CD4-positive, CD25-positive, alpha-beta regulatory T cell (primary cell): Measurements from ENCODE around the gene BLTP2. TPM values are rescaled to one million over a fixed set of nuclear protein-coding genes. Genes with fewer than 3 reads are reported as not detected.

Experiments used
- ATAC-seq, 2 donors: fragments of 150-1000 bp; cut with Tn5 transposase; one replicate each; pipeline ENCODE4 v1.10.0; 2021; ENCODE audit warnings: low read depth in 2 of 2, moderate number of reproducible peaks in 2 of 2, moderate library complexity in 1 of 2
- DNase-seq, 3 donors: peaks; one replicate each; pipeline versions ENCODE4 v3.0.0 to v3.0.0-alpha.2; 2012 to 2022; ENCODE audit warnings: mixed read lengths in 1 of 3
- H3K27ac ChIP-seq: one replicate; pipeline ENCODE4 v1.7.0; 2013; ENCODE audit warnings: mild to moderate bottlenecking, low read length; ENCODE audit not compliant: insufficient read depth, poor library complexity, severe bottlenecking
- H3K27me3 ChIP-seq: one replicate; pipeline ENCODE4 v1.7.0; 2013; ENCODE audit warnings: low read length; ENCODE audit not compliant: control insufficient read depth, insufficient read depth
- H3K36me3 ChIP-seq: one replicate; pipeline ENCODE4 v1.7.0; 2013; ENCODE audit warnings: mild to moderate bottlenecking, low read length, moderate library complexity; ENCODE audit not compliant: control insufficient read depth, insufficient read depth
- H3K4me1 ChIP-seq: 2 replicates; pipeline ENCODE4 v1.7.0; 2013; ENCODE audit warnings: mild to moderate bottlenecking, low read length; ENCODE audit not compliant: insufficient read depth, control insufficient read depth, poor library complexity, severe bottlenecking
- H3K4me3 ChIP-seq: one replicate; pipeline ENCODE4 v1.7.0; 2013; ENCODE audit warnings: low read depth, mild to moderate bottlenecking, low read length, moderate library complexity
- H3K9me3 ChIP-seq, 2 experiments: 1 replicate in 1 of 2; 2 replicates in 1 of 2; pipeline ENCODE4 v1.7.0; 2013; ENCODE audit warnings: low read length in 2 of 2, mild to moderate bottlenecking in 1 of 2, moderate library complexity in 1 of 2; ENCODE audit not compliant: control insufficient read depth in 2 of 2
- H3K27ac Mint-ChIP-seq, 3 donors: one replicate each; pipeline ENCODE4 v1.8.0; 2020 to 2022; ENCODE audit warnings: mild to moderate bottlenecking in 3 of 3, mixed read lengths in 3 of 3, moderate library complexity in 2 of 3
- H3K27me3 Mint-ChIP-seq: one replicate; pipeline ENCODE4 v1.8.0; 2022; ENCODE audit warnings: mild to moderate bottlenecking, mixed read lengths
- H3K36me3 Mint-ChIP-seq: one replicate; pipeline ENCODE4 v1.8.0; 2020; ENCODE audit warnings: mixed read lengths
- H3K4me1 Mint-ChIP-seq, 4 donors: one replicate each; pipeline ENCODE4 v1.8.0; 2020 to 2022; ENCODE audit warnings: mixed read lengths in 4 of 4, mild to moderate bottlenecking in 1 of 4
- H3K4me3 Mint-ChIP-seq, 4 donors: one replicate each; pipeline ENCODE4 v1.8.0; 2020 to 2022; ENCODE audit warnings: mild to moderate bottlenecking in 4 of 4, mixed read lengths in 4 of 4, moderate library complexity in 3 of 4
- H3K9me3 Mint-ChIP-seq, 7 donors: one replicate each; pipeline ENCODE4 v1.8.0; 2020 to 2022; ENCODE audit warnings: mixed read lengths in 7 of 7, mild to moderate bottlenecking in 3 of 7, moderate library complexity in 2 of 7
- polyA plus RNA-seq, 4 donors: library from polyadenylated mRNA; unstranded; fragments of 300-500 nt; fragmentation: Illumina TruSeq; gene quantifications; one replicate each; pipeline ENCODE4 v1.2.3, GENCODE V29; 2021
- total RNA-seq: library from RNA; stranded (reverse); gene quantifications from one replicate; pipeline ENCODE4 v1.2.3, GENCODE V29; 2022

BLTP2 gene
- total and polyA plus RNA-seq, 5 donors from 2014 or later: 30.7 to 149 (median 34.4) TPM

DNA sequence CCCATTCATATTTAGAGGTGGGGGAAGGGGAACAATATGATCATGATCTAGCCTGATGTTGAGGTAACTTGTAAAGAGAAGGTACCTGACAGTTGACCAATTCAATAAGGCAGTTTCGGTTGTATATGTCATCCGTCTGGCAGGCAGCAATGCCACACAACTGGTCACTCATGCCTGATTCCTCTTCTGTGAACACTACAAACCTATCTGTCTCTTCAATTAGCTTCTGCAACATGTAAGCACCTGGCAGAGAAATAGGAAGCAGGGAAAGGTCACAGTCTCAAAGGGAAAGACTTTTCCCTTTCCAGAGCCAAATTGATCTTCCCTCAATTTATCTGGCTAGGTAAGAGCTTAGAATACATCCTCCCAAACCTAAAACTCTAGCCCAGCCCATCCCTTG is 20.8 kb downstream of the BLTP2 start:
- H3K27me3 ChIP-seq: no peaks in the 10 kb centered on the region
- H3K9me3 ChIP-seq: no peaks in the 10 kb centered on the region
- ATAC-seq: no peak
- Mint-ChIP-seq H3K27ac (no peak overlapping the region), H3K36me3 (peaks cover 72% of the 10 kb centered on the region), H3K27me3 (no peaks in the 10 kb centered on the region), H3K9me3 (no peaks in the 10 kb centered on the region), H3K4me1 (peaks cover 0 to 5% (median 3%) of the 10 kb centered on the region in 4 donors), H3K4me3 (no peak overlapping the region)
- H3K4me1 ChIP-seq: no peaks in the 10 kb centered on the region
- no peak overlapping the region for H3K27ac ChIP-seq
- no peak overlapping the region for H3K4me3 ChIP-seq
- H3K36me3 ChIP-seq: peaks cover 74% of the 10 kb centered on the region
- no peak for DNase-seq

DNA sequence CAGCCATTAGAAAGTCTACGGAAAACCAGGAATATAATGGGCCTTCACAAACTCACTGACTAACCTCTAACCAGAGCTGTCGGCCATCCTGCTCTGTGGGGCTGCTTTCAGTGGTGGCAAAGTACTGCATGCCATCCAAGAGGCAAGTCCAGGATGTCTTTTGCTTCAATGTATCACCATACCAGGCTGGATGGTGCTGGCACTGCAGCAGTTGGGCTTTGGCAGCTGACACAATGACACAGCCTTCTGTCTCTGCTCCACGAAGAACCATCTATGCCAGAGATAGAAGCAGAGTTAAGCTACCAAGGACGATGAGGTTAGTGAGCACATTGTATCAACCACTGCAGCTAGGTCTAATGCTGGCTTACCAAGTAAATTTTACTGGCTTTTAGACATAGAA is 21.3 kb downstream of the BLTP2 start:
- Mint-ChIP-seq H3K9me3 (no peaks in the 10 kb centered on the region), H3K27ac (no peak overlapping the region)

DNA sequence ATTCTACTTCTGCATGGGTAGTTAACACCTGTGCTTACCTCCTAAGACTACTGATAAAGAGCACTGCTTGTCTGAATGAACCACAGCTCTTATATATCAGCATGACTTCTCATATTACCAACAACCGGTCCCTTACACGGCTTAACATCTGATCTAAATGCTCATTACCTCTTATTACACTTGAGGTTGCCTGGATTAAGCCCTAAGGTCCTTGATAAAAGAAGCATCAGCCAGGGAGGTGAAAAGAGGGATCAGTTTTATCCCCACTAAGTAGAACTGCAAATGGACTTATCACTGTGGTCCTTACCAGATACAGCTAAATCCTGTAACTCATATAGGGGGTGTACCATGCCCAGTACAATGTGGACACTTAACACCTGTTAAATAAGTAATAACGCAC is 22.8 kb downstream of the BLTP2 start:
- Mint-ChIP-seq H3K4me3 (no peak overlapping the region), H3K9me3 (no peaks in the 10 kb centered on the region), H3K4me1 (peaks cover 0 to 3% (median under 1%) of the 10 kb centered on the region in 4 donors), H3K36me3 (peaks cover 74% of the 10 kb centered on the region), H3K27ac (peak overlapping the region in 1 of 3 donors; percentile 43), H3K27me3 (no peaks in the 10 kb centered on the region)
- Histone ChIP-seq H3K27me3 (no peaks in the 10 kb centered on the region), H3K4me1 (no peaks in the 10 kb centered on the region), H3K27ac (no peak overlapping the region), H3K9me3 (no peaks in the 10 kb centered on the region), H3K36me3 (peaks cover 84% of the 10 kb centered on the region), H3K4me3 (no peak overlapping the region)
- ATAC-seq (no peak), DNase-seq (no peak)

More for the DNA sequence above, 21.3 kb downstream of the BLTP2 start:
- Mint-ChIP-seq H3K36me3 (peaks cover 75% of the 10 kb centered on the region), H3K27me3 (no peaks in the 10 kb centered on the region), H3K4me1 (peaks cover 0 to 5% (median 3%) of the 10 kb centered on the region in 4 donors), H3K4me3 (no peak overlapping the region)
- no peaks in the 10 kb centered on the region for H3K4me1 ChIP-seq
- H3K27ac ChIP-seq: no peak overlapping the region
- no peaks in the 10 kb centered on the region for H3K27me3 ChIP-seq
- H3K36me3 ChIP-seq: peaks cover 79% of the 10 kb centered on the region
- ATAC-seq: no peak
- no peak for DNase-seq
- H3K9me3 ChIP-seq: no peaks in the 10 kb centered on the region
- H3K4me3 ChIP-seq: no peak overlapping the region

DNA sequence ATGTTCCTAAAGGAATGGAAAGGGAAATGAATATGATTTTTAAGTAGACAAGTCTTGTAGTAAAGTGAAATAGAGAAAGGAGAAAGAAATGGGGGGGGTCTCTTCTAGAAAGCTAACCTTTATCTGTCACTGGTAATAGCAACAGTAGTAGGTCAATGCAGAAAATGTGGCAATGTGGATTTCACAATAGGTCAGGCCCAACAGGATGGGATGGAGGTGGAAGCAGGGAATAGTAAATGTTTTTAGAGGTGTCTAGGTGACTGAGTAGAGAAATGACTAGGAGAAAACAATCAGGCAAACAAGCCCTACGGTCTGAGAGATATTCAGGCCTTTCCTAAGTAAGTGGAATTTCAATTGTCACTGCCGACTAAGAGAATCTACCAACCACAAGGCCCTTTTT is 24.9 kb downstream of the BLTP2 start:
- no peaks in the 10 kb centered on the region for H3K4me1 Mint-ChIP-seq
- H3K4me1 ChIP-seq: no peaks in the 10 kb centered on the region
- DNase-seq (no peak), ATAC-seq (no peak)
- no peaks in the 10 kb centered on the region for H3K27me3 ChIP-seq
- no peaks in the 10 kb centered on the region for H3K9me3 Mint-ChIP-seq
- H3K36me3 Mint-ChIP-seq: peaks cover 76% of the 10 kb centered on the region
- H3K9me3 ChIP-seq: no peaks in the 10 kb centered on the region
- no peaks in the 10 kb centered on the region for H3K27me3 Mint-ChIP-seq
- no peak overlapping the region for H3K4me3 ChIP-seq
- no peak overlapping the region for H3K27ac Mint-ChIP-seq
- peaks cover 98% of the 10 kb centered on the region for H3K36me3 ChIP-seq
- no peak overlapping the region for H3K27ac ChIP-seq
- H3K4me3 Mint-ChIP-seq: no peak overlapping the region

DNA sequence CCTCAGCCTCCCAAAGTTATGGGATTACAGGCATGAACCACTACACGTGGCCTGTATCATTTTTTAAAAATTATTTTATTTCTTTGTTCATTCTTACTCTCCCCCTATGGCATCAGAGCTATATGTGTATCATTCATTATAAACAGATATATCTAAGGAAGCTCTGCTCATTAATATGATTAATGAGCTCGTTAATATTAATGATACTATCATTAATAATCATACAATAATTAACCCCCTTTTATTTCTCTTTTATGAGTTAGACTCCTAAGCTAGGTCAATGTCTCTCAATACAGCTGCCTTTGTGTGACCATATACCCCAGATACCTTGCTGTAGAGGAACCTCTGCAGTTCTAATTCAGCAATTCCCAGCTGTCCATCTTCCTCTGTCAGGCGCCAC is 26.5 kb downstream of the BLTP2 start:
- no peaks in the 10 kb centered on the region for H3K4me1 ChIP-seq
- H3K4me3 ChIP-seq: no peak overlapping the region
- no peaks in the 10 kb centered on the region for H3K27me3 ChIP-seq
- H3K27me3 Mint-ChIP-seq: no peaks in the 10 kb centered on the region
- peaks cover 67% of the 10 kb centered on the region for H3K36me3 Mint-ChIP-seq
- peaks cover 0 to 2% (median 0%) of the 10 kb centered on the region in 7 donors for H3K9me3 Mint-ChIP-seq
- H3K27ac ChIP-seq: no peak overlapping the region
- H3K4me3 Mint-ChIP-seq: no peak overlapping the region
- H3K27ac Mint-ChIP-seq: no peak overlapping the region
- H3K36me3 ChIP-seq: peaks cover 93% of the 10 kb centered on the region
- DNase-seq: no peak
- ATAC-seq: no peak
- no peaks in the 10 kb centered on the region for H3K9me3 ChIP-seq
- H3K4me1 Mint-ChIP-seq: peaks cover 0 to 4% (median 2%) of the 10 kb centered on the region in 4 donors

DNA sequence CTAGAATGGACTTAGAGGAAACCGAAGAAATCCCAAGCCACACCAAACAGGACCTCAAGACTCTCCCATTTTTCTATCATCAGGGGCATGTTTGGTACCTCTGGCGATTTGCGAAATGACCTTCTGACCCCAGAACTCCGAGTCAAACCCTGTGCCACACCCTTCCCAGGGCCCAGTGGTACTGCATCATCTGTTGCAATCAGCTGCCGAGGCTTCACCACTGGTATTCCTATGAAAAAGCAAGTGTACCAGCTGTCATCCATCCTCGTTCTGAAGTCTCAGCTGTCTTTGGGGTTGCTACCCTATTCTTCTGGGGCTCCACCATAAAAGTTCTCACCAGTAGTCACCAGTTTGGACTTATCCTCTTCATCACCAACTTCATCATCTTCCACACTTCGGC is 28.7 kb downstream of the BLTP2 start:
- peaks cover 50% of the 10 kb centered on the region for H3K36me3 Mint-ChIP-seq
- H3K27me3 ChIP-seq: no peaks in the 10 kb centered on the region
- H3K4me3 ChIP-seq: no peak overlapping the region
- peaks cover 0 to 2% (median 0%) of the 10 kb centered on the region in 7 donors for H3K9me3 Mint-ChIP-seq
- H3K27me3 Mint-ChIP-seq: no peaks in the 10 kb centered on the region
- H3K4me3 Mint-ChIP-seq: no peak overlapping the region
- H3K4me1 ChIP-seq: no peaks in the 10 kb centered on the region
- peaks cover 72% of the 10 kb centered on the region for H3K36me3 ChIP-seq
- H3K9me3 ChIP-seq: no peaks in the 10 kb centered on the region
- H3K4me1 Mint-ChIP-seq: peaks cover 0 to 16% (median 5%) of the 10 kb centered on the region in 4 donors
- ATAC-seq: no peak
- DNase-seq: no peak
- no peak overlapping the region for H3K27ac ChIP-seq
- peak overlapping the region in 1 of 3 donors; percentile 17 for H3K27ac Mint-ChIP-seq

DNA sequence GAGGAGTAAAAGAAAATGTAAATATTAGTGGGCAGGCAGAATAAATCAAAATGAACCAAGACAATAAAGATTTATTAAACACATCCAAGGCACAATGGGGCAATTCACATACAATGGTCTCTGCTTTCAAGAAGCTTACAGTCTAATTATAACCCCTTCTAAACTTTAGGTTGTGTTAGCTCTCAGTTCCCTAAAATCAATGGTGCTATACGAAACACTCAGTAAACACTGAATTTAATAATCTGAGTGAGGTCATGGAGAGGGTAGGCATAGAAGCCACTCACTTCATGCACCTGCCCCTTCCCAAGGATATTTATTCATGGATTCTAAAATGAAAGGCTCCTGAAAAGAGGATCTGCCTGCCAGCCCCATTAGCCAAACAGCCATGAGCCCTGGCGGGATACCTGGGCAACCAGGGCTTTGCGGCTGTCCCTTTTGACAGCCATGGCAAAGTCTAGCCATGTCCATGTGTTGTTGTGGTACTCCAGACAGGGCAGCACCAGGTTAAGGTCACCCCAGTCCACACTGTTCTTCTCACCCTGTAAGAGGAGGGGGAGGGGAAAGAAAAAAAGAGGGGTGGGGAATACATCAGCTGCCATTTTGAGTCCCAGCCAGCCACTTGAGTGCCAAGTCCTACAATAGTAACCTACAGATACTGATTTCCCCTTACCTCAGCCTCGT is 29.6 kb downstream of the BLTP2 start:
- no peak overlapping the region for H3K27ac ChIP-seq
- H3K4me1 Mint-ChIP-seq: peaks cover 0 to 16% (median 5%) of the 10 kb centered on the region in 4 donors
- H3K36me3 ChIP-seq: peaks cover 63% of the 10 kb centered on the region
- ATAC-seq: no peak
- no peaks in the 10 kb centered on the region for H3K4me1 ChIP-seq
- no peaks in the 10 kb centered on the region for H3K27me3 ChIP-seq
- H3K27ac Mint-ChIP-seq: peak overlapping the region in 1 of 3 donors; percentile 49
- H3K27me3 Mint-ChIP-seq: no peaks in the 10 kb centered on the region
- peaks cover 46% of the 10 kb centered on the region for H3K36me3 Mint-ChIP-seq
- no peak overlapping the region for H3K4me3 ChIP-seq
- H3K4me3 Mint-ChIP-seq: no peak overlapping the region
- DNase-seq: no peak
- no peaks in the 10 kb centered on the region for H3K9me3 ChIP-seq
- peaks cover 0 to 2% (median 0%) of the 10 kb centered on the region in 7 donors for H3K9me3 Mint-ChIP-seq

DNA sequence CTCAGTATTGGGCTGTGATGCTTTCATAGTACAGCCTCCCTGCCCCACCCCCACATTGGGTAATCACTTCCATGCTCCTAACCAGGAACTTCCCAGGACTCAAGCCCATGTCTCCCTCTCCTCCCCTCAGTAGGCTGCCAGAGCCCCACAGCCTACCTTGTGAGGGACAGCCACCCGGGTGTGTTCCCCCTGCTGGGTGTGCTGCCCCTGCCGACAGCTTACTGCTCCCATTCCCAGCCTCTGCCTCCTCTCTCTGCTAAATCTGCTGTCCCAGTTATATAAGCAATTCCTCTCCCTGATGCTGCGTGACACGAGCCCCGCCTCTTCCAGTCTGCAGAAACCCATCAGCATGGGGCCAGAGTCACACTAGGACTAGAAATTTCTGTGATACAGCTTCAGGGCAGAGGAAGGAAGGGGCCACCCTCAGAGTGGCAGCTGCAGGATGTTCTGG is 31.0 kb downstream of the BLTP2 start, which contains the start of gene RSKR:
Gene RSKR, minus strand, starts transcription at position 255 of the 451 bp plus-strand sequence. Its CDS starts 24 bp downstream, at position 231.
- no peak within 1 kb of the TSS for H3K4me3 ChIP-seq
- DNase-seq (no peak), ATAC-seq (no peak)
- Mint-ChIP-seq H3K4me3 (no peak within 1 kb of the TSS), H3K27me3 (no peaks in the 10 kb centered on the region), H3K36me3 (peaks cover 40% of the 10 kb centered on the region), H3K9me3 (peaks cover 0 to 2% (median 0%) of the 10 kb centered on the region in 7 donors), H3K4me1 (peaks cover 0 to 16% (median 7%) of the 10 kb centered on the region in 4 donors), H3K27ac (peak within 1 kb of the TSS in 2 of 3 donors; percentile 38 to 49)
- no peak within 1 kb of the TSS for H3K27ac ChIP-seq
- H3K4me1 ChIP-seq: no peaks in the 10 kb centered on the region
- H3K9me3 ChIP-seq: no peaks in the 10 kb centered on the region
- H3K36me3 ChIP-seq: peaks cover 49% of the 10 kb centered on the region
- no peaks in the 10 kb centered on the region for H3K27me3 ChIP-seq
